NCI-H524 (cell line): ENCODE data around the gene DPRX.
"Not testable (repeated sequence)": the region's sequence is repeated elsewhere in the genome, so short reads cannot be mapped to it uniquely, and the experiment has no call there.

Experiments
- DNase-seq, 2 experiments: peaks; one replicate each; lab custom pipeline; 2025; lab: John Stamatoyannopoulos, UW

Gene DPRX

DNA sequence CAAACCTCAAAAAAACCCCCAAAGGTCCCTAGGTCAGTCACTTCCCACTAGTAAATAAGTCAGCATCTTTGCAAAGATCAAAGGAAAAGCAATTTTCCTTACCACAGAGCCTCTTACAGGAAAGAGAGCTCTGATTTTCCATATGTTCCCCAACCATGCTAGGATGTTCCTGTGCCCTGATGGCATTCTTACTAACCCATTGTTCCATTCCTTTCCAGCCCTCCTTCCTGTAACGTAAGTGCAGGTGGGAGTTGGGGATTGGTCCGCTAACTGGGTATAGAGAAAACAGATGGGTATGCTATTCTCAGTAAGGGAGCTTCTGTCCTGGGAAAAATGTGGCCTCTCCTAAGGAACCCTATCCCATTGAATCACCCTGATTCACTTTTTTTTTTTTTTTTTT, 14.3 kb downstream of the DPRX start:
- no peak for DNase-seq

DNA sequence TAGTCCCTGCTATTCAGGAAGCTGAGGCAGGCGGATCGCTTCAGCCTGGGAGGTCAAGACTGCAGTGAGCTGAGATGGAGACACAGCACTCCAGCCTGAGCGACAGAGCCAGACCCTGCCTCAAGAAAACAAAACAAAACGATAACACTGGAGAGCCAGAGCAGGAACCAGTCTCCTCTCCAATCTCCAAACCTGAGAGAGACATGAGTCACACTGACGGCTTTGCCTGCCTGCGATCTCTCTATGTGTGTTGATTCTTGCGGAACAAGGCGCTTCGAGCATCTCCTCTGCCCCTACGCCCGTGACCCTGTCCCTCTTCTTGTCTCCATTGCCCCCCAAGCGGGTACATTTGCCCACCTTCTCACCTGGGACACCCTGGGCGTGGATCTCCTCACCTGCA, 15.6 kb downstream of the DPRX start:
- DNase-seq: no peak

DNA sequence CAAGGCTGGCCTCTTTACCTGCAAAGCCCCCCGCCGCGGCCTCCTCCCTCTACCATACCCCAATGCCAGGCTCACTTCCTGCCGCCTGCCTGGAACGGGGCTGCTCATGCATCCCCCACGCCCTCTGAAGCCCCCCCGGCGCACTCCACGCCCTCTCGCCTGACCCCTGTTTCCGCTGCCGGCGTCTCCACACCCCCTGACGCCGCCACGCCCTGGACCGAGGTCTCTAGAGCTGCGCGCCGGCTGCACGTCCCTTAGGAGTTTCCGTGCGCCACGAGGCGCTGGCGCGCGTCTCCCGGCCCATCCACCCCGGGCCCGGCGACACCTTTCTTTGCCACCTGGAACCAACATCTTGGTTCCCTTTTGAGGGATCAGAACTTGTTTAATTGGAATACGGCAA, 16.0 kb downstream of the DPRX start:
- DNase-seq: no peak

DNA sequence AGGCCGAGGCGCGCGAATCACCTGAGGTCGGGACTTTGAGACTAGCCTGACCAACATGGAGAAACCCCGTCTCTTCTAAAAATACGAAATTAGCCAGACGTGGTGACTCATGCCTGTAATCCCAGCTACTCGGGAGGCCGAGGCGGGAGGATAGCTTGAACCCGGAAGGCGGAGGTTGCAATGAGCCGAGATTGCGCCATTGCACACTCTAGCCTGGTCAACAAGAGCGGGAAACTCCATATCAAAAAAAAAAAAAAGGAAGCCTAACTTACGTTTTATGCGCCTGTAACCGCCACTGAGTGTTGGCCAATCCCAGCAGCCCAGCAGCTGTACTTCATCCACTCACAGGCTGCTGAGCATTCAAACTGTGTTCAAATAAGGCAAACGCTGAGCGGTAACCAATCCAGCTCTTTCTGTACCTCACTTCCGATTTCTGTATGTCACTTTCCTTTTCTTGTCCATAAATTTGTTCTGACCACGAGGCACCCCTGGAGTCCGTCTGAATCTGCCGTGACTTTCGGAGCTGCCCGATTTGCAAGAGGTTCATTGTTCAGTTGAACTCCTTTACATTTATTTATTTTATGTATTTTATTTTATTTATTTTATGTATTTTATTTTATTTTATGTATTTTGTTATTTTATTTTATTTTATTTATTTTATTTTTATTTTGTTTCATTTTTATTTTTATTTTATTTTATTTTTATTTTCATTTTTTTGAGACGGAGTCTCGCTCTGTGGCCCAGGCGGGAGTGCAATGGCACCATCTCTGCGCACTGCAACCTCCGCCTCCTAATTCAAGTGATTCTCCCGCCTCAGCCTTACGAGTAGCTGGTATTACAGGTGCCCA, 18.2 kb downstream of the DPRX start:
- DNase-seq: no peak

DNA sequence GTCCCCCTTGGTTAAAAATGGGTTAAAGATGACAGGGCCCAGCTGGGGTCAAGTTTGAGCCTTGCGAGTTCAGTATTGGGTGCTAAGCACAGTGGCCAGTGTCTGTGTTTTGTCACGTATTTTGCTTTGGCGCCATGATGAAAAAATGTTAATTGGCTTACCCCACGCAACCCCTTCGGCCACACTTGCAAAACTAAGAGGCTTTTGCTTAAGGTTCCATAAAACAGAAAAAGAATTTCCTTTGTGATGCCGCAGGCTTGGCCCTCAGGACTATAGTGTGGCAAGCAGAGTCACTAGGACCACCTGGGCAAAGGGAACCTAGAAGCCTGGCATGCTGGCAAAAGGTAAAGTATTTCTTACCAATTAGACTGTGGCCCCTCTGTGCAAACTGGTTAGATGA, 20.7 kb downstream of the DPRX start:
- no peak for DNase-seq

DNA sequence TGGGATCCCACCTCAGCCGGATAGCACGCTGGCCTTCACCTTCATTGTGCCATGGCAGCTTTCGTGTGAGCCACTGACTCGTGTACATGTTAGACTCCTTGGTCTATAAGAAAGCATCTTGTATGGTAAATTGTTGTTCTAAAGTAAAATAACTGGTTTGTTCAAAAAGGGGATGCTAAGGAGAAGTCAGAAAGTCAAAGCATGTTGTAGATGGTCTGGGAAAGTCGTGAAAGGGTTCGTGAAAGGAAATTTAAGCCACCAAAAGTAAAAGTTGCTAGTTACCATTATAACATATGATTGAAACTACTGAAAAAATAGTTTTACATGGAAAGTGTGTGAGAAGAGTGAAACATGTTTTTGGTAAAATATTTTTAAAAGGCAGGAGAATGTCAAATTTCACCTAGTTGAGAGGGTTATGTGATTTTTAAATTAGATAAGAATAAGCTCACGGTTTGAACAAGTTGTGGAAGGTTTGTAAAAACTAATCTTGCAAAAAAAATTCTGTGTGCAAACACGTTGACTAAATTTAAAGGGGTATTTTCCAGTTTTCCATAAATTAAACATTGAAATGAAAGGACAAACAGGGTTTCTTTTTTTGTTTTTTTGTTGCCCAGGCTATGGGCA, 23.4 kb downstream of the DPRX start:
- no peak for DNase-seq

DNA sequence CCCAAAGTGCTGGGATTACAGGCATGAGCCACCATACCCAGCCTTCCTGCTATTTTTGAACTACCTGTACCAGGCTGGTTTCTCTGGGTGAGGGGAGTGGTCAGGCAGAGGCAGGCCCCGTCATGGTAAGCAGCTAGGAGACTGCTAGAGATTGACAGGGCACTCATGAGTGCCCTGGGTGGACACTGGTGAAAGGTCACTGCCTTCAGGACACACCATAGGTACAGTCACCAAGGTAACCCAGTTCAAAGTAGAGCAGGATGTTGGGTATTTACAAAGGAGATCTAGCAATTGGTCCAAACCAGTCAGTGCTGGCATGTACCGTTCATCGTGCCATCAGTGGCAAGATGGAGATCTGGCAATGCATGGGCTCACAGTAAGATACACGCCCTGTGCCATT, 25.5 kb downstream of the DPRX start:
- DNase-seq: no peak

DNA sequence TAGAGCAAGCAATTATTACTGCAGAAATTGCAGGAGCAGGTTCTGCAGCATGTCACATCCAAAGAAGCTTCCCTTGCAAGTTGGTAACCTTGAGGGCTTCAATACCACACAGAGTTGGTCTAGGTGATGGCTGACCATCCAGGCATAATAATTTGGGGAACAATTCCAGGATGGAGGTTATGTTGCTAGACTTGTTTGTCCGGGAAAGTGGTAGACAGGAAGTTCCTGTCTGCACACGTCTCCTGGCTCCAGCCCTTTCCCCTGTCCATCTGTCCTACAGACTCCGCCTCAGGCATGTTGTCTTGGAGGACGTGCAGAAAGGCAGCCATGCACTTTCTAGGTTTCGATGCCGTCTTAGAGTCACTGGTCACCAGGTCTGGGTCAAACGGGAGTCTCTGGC, 26.0 kb downstream of the DPRX start:
- no peak for DNase-seq

DNA sequence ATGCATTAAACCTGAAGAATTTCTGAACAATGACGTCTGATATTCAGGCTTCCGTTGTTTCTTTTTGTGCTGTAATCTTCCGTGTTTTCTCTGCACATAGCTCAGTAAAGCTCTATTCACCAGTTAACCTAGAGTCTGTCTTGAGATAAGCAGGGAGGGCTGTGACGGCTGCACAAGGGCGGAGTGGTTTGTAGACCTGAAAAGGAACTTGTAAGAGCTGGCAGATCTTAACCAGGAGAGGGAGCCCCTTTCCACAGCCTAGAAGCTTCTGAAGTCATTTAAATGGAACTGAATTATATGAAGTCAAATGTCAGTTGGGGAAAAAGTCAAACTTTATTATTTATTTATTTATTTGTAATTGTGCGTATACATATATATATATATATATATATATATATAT, 27.5 kb downstream of the DPRX start:
- no peak for DNase-seq

DNA sequence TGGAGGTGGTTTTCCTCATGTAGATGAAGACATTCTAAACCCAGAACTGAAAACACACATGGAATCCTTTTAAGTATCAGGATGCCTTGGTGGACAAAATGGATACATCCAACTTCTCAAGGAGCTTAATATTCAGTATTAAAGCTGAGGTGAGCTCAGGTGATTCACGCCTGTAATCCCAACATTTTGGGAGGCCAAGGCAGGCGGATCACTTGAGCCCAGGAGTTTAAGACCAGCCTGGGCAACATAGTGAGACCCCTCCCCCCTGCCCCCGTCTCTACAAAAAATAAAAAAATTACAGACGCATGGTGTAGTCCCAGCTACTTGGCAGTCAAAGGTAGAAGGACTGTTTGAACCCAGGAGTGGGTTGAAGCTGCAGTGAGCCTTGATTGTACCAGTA, 28.8 kb downstream of the DPRX start:
- DNase-seq: no peak

DNA sequence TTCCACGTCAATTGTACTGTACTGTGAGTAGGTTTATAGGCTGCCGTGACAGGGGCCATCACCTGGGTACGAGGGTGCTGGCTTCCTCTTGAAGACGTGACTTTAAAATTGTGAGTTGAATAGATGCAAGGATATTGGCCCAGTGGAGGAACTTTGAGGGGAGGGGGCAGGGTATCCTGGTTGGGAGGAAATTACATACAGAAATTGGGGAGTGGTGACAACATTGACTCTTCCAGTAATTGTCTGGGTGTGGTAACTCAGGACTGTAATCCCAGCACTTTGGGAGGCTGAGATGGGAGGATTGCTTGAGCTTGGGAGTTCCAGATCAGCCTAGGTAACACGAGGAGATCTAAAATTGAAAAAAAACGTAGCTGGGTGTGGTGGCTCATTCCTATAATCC, 30.4 kb downstream of the DPRX start:
- DNase-seq: no peak

DNA sequence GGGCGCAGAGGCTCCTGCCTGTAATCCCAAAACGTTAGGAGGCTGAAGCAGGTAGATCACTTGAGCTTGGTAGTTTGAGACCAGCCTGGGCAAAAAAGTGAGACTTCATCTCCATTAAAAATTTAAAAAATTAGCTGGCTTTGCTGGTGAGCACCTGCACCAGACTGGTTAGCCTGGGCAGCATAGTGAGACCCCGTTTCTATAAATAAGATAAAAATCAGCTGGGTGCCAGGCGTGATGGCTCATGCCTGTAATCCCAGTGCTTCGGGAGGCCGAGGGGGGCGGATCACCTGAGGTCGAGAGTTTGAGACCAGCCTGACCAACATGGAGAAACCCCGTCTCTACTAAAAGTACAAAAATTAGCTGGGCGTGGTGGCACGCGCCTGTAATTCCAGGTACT, 32.4 kb downstream of the DPRX start:
- DNase-seq: no peak

DNA sequence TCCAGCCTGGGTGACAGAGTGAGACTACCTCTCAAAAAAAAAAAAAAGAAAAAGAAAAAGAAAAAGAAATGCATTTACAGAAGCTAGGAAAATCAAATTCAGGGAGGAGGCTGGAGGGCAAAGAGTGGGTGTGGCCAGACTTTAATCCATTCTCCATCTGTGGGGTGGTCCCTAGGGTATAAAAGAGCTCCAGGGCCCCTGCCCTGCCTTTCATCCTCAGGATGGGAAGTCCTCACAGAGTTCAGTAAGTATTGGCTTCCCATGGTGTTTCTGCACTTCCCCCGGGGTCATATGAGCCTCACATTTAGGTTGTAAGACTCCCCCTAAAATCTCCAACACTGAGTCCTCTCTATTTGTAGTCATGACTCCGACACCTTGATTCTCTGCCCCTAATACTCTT, 33.0 kb downstream of the DPRX start:
- DNase-seq: no peak

DNA sequence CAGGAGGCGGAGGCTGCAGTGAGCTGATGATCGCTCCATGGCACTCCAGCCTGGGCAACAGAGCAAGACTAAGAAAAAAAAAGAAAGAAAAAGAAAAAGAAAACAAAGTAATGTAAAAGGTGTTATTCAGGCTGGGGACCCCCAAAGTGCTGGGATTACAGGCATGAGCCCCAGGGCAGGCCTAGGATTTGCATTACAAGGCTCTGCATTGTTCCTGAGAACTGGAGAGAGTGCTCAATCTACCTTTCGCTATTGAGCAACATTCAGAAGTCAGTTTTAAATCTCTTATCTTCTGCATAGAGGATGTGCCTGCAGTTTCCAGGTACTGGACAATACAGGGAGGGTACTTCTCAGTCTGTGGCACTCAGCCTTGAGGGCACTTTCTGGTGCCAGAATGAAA, 34.5 kb downstream of the DPRX start:
- not testable (repeated sequence) for DNase-seq

DNA sequence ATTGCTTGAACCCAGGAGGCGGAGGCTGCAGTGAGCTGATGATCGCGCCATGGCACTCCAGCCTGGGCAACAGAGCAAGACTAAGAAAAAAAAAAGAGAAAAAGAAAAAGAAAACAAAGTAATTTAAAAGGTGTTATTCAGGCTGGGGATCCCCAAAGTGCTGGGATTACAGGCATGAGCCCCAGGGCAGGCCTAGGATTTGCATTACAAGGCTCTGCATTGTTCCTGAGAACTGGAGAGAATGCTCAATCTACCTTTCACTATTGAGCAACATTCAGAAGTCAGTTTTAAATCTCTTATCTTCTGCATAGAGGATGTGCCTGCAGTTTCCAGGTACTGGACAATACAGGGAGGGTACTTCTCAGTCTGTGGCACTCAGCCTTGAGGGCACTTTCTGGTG, 37.0 kb downstream of the DPRX start:
- not testable (repeated sequence) for DNase-seq

DNA sequence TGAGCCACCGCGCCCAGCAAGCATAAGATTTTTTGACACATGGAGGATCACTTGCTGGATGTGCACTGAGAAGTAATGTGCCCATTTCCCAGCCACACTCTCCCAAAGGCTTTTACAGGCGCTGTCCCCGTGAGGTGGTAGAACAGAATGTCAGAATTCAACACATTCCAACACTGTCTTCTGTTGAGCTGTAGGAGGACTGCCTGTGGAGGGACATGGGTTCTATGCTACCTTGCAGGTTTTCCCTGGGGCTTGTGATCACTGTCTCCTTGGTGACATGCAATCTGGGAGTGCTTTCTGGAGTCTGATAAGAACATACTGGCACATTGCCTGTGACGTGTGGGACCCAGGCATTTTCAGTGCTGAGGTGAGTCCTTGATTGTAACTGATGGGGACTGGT, 38.5 kb downstream of the DPRX start:
- DNase-seq: no peak

DNA sequence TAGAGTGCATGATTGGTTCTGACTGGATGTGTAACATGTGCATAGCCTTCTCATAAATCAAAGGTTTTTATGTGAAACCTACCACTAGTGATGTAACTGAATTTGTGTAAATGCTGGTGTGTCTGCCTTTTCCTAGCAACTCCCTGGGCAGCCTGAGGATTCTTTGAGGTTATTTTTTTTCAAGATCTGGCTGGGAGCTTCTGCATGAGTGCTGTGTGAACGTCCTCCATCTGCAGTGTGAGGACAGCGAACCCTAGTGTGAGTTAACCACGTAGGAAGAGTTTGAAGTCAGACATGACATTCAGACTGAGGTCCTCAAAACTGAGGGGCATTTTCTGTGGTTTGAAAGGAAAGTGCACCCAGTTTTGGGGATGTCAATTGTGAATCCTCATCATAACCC, 39.9 kb downstream of the DPRX start:
- DNase-seq: no peak
